ENCODE data around the gene MARS2.

The MARS2 gene

GRCh38 chr2:197673106-197673505 is 32.1 kb upstream of the MARS2 start:
- H3K27ac ChIP-seq: no peak overlapping the region
- no peak for TF ChIP-seq ZFX (IDR thresholded peaks at IDR 0.05; ENCODE audit: borderline replicate concordance)
- TF ChIP-seq, protein P1, sequence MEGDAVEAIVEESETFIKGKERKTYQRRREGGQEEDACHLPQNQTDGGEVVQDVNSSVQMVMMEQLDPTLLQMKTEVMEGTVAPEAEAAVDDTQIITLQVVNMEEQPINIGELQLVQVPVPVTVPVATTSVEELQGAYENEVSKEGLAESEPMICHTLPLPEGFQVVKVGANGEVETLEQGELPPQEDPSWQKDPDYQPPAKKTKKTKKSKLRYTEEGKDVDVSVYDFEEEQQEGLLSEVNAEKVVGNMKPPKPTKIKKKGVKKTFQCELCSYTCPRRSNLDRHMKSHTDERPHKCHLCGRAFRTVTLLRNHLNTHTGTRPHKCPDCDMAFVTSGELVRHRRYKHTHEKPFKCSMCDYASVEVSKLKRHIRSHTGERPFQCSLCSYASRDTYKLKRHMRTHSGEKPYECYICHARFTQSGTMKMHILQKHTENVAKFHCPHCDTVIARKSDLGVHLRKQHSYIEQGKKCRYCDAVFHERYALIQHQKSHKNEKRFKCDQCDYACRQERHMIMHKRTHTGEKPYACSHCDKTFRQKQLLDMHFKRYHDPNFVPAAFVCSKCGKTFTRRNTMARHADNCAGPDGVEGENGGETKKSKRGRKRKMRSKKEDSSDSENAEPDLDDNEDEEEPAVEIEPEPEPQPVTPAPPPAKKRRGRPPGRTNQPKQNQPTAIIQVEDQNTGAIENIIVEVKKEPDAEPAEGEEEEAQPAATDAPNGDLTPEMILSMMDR (IDR thresholded peaks at IDR 0.05): no peak

- H3K27ac ChIP-seq: no peak overlapping the region
- TF ChIP-seq ZFX (IDR thresholded peaks at IDR 0.05; ENCODE audit: borderline replicate concordance): no peak
- TF ChIP-seq, protein P1 (IDR thresholded peaks at IDR 0.05): no peak
Observed at GRCh38 chr2:197673606-197674005, 31.6 kb upstream of the MARS2 start.

DNA sequence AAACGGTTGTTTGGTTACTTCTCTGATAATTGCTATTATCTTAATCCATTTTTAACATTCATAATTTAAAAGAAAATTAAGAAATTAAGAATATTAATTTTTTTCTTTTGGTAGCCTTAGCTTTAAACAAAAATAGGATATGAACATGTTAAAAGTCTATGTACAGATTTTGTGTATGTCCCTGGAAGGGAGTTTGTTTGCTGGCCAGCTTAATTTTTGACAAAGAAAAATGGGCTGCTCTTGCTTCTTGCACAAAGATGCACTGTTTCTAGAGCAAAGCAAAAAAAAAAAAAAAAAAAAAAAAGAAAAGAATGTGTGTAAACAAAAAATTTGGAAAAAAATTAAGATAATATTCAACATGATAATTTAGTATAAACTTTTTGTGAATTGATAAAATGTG is 31.1 kb upstream of the MARS2 start:
- no peak overlapping the region for H3K27ac ChIP-seq
- no peak for TF ChIP-seq ZFX (IDR thresholded peaks at IDR 0.05; ENCODE audit: borderline replicate concordance)
- TF ChIP-seq, protein P1 (IDR thresholded peaks at IDR 0.05): no peak

DNA sequence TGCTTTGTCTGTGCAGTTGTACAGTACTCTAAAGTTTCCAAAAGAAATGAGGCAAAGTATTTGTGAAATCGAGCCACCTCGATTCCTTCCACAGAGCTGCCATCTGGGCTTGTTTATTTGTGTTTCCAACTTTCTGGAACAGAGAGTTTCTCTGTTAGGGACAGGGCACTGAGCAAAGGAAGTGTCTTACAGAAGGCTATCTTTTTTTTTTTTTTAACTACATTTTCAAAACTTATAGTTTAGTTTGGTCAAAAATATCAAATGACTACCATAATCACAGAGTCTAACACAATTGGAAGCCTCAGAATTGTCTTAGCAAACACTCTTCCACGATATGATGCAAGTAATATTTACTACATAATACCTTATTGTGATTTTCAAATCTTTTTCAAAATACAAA is 30.6 kb upstream of the MARS2 start:
- H3K27ac ChIP-seq: no peak overlapping the region
- no peak for TF ChIP-seq ZFX (IDR thresholded peaks at IDR 0.05; ENCODE audit: borderline replicate concordance)
- TF ChIP-seq, protein P1 (IDR thresholded peaks at IDR 0.05): no peak

GRCh38 chr2:197675246-197675645 is 29.9 kb upstream of the MARS2 start, which contains the start of gene RFTN2:
RFTN2 (minus strand) TSS chr2:197675587; CDS start chr2:197675458, 129 bp downstream.
- H3K27ac ChIP-seq: no peak within 1 kb of the TSS

DNA sequence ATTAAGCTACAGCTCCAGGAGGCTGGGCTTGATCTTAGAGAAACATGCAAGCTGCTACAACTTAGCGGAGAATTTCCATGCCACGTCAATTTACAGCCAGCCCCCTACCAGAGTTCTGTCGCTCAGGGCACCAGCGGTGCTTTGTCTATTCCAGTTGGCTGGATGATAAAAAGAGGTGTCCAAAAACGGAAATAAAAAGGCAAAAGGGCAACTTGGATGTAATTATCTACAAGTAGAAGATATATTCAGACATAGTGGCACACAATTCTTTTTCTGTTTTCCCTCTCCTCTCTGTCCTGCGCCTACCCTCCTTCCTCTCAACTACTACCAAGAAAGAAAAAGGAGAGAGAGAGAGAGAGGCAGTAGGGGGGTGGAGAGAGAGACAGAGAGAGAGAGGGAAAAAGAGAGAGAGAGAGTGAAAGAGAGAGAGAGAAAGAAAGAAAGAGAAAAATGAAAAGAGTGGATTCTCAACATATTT is 29.4 kb upstream of the MARS2 start:
- no peak for TF ChIP-seq ZFX (IDR thresholded peaks at IDR 0.05; ENCODE audit: borderline replicate concordance)
- TF ChIP-seq, protein P1 (IDR thresholded peaks at IDR 0.05): no peak
- H3K27ac ChIP-seq: no peak overlapping the region

More at GRCh38 chr2:197675246-197675645, 29.9 kb upstream of the MARS2 start, which contains the start of gene RFTN2:
- TF ChIP-seq ZFX (IDR thresholded peaks at IDR 0.05; ENCODE audit: borderline replicate concordance): no peak
- TF ChIP-seq, protein P1 (IDR thresholded peaks at IDR 0.05): no peak

- H3K27ac ChIP-seq: no peak overlapping the region
- TF ChIP-seq ZFX (IDR thresholded peaks at IDR 0.05; ENCODE audit: borderline replicate concordance): no peak
- TF ChIP-seq, protein P1 (IDR thresholded peaks at IDR 0.05): no peak
Observed at GRCh38 chr2:197677056-197677455, 28.1 kb upstream of the MARS2 start.
